Measurements from ENCODE around the gene TST. TPM values are rescaled to one million over a fixed set of nuclear protein-coding genes. Genes with fewer than 3 reads are reported as not detected.

The TST gene
- total RNA-seq, 4 donors from 2014 or later = 27.0 to 44.8 (median 38.6) TPM

DNA sequence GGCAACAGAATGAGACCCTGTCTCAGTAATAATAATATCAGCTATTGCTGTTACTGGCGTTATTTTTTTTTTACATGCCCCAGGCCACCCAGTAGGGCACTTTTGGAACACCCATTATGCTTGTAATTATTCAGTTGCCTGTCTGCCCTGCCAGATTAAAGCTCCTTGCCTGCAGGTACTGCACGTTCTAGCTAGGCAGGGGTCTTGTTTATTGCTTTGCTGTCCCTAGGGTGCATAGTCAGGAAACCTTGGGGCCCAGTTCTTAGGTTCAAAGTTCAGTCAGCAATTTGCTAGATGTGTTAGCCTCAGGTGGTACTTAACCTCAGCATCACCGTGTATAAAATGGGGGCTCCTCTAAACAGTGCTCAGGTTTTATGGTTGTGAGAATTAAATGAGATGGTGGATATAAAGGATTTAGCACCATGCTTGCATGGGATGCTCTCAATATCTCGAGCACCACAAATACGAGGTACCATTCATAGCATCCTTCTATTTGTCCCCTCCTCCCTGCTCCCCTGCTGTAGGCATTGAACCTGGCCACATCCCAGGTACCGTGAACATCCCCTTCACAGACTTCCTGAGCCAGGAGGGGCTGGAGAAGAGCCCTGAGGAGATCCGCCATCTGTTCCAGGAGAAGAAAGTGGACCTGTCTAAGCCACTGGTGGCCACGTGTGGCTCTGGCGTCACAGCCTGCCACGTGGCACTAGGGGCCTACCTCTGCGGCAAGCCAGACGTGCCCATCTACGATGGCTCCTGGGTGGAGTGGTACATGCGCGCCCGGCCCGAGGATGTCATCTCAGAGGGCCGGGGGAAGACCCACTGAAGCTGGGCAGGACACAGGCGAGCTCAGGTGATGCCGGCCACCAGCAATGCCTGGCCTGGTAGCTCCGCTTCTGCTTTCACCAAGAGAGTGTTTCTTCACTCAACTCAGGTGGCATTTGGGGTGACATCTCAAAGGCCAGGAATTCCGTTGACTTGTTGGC is 9.7 kb upstream of the TST start:
- Histone ChIP-seq H3K4me1 (peaks cover 0 to 10% (median 6%) of the 10 kb centered on the region in 4 donors), H3K27me3 (peaks cover 0 to 4% (median 0%) of the 10 kb centered on the region in 4 donors), H3K4me3 (no peak overlapping the region), H3K9me3 (no peaks in the 10 kb centered on the region), H3K27ac (replicated peaks in 1 of 4) (no peak overlapping the region), H3K36me3 (peaks cover 37 to 67% (median 48%) of the 10 kb centered on the region in 4 donors)
- intact Hi-C loops (cut with DNase I) = no loop called here
- no peak for TF ChIP-seq POLR2A (IDR thresholded peaks at IDR 0.05; ENCODE audit: low read depth)
- TF ChIP-seq EP300 (IDR thresholded peaks at IDR 0.05) = no peak
- TF ChIP-seq POLR2AphosphoS5 (IDR thresholded peaks at IDR 0.05) = no peak
- TF ChIP-seq, protein P1, sequence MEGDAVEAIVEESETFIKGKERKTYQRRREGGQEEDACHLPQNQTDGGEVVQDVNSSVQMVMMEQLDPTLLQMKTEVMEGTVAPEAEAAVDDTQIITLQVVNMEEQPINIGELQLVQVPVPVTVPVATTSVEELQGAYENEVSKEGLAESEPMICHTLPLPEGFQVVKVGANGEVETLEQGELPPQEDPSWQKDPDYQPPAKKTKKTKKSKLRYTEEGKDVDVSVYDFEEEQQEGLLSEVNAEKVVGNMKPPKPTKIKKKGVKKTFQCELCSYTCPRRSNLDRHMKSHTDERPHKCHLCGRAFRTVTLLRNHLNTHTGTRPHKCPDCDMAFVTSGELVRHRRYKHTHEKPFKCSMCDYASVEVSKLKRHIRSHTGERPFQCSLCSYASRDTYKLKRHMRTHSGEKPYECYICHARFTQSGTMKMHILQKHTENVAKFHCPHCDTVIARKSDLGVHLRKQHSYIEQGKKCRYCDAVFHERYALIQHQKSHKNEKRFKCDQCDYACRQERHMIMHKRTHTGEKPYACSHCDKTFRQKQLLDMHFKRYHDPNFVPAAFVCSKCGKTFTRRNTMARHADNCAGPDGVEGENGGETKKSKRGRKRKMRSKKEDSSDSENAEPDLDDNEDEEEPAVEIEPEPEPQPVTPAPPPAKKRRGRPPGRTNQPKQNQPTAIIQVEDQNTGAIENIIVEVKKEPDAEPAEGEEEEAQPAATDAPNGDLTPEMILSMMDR (IDR thresholded peaks at IDR 0.05) = no peak
- DNase-seq (ENCODE audit: extremely low spot score) = no peak
- WGBS = 86% methylated on average over 14 of the region's 22 CpGs

- peaks cover 5 to 22% (median 16%) of the 10 kb centered on the region in 4 donors for H3K4me1 ChIP-seq
- 87% methylated on average over 7 of the region's 7 CpGs for WGBS
- H3K4me3 ChIP-seq = no peak overlapping the region
- TF ChIP-seq, protein P1 (IDR thresholded peaks at IDR 0.05) = no peak
- TF ChIP-seq POLR2AphosphoS5 (IDR thresholded peaks at IDR 0.05) = no peak
- TF ChIP-seq EP300 (IDR thresholded peaks at IDR 0.05) = no peak
- no peak for TF ChIP-seq POLR2A (IDR thresholded peaks at IDR 0.05; ENCODE audit: low read depth)
- no peak overlapping the region for H3K27ac ChIP-seq (replicated peaks in 1 of 4)
- intact Hi-C loops (cut with DNase I) = no loop called here
- no peaks in the 10 kb centered on the region for H3K9me3 ChIP-seq
- H3K27me3 ChIP-seq = no peaks in the 10 kb centered on the region
- DNase-seq (ENCODE audit: extremely low spot score) = no peak
- peaks cover 37 to 80% (median 50%) of the 10 kb centered on the region in 4 donors for H3K36me3 ChIP-seq
Observed at GRCh38 chr22:37027556-37027955, 8.3 kb upstream of the TST start.

- intact Hi-C loops (cut with DNase I) = no loop called here
- 100% methylated on average over 3 of the region's 5 CpGs for WGBS
- Histone ChIP-seq H3K4me1 (peaks cover 17 to 34% (median 27%) of the 10 kb centered on the region in 4 donors), H3K9me3 (no peaks in the 10 kb centered on the region), H3K27ac (replicated peaks in 1 of 4) (no peak overlapping the region), H3K4me3 (no peak overlapping the region), H3K27me3 (no peaks in the 10 kb centered on the region), H3K36me3 (peaks cover 37 to 80% (median 50%) of the 10 kb centered on the region in 4 donors)
- no peak for DNase-seq (ENCODE audit: extremely low spot score)
- TF ChIP-seq POLR2AphosphoS5 (IDR thresholded peaks at IDR 0.05) = no peak
- TF ChIP-seq, protein P1 (IDR thresholded peaks at IDR 0.05) = no peak
- no peak for TF ChIP-seq EP300 (IDR thresholded peaks at IDR 0.05)
- TF ChIP-seq POLR2A (IDR thresholded peaks at IDR 0.05; ENCODE audit: low read depth) = no peak
Observed at GRCh38 chr22:37026325-37026724, 7.1 kb upstream of the TST start.

DNA sequence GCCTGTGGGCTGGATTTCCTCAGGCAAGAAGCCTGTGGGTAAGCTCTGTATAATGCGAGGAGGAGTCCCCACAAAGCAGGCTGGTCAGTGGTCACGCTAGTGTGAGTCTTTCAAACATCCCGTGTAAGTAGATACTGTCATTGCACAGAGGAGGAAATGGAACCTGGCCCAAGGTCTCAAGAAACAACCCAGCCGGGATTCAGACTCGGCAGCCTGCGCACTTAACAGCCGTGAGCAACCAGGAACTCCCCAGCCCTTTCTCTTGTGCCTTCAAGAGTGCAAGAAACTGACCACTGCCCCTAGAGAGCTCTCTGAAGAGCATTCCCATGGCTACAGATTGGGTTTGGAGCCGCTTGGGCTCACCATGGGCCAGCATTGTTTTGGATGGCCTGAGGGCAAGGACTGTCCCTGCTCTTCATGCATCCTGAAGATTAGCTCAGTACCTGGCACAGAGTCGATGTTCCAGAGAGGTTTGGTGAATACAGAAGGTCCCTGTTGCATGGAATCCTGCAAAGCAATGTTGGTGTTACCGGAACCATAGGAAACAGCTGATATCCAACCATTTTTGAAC is 6.3 kb upstream of the TST start:
- Histone ChIP-seq H3K36me3 (peaks cover 37 to 77% (median 50%) of the 10 kb centered on the region in 4 donors), H3K9me3 (no peaks in the 10 kb centered on the region), H3K4me3 (no peak overlapping the region), H3K4me1 (peaks cover 24 to 41% (median 34%) of the 10 kb centered on the region in 4 donors), H3K27ac (replicated peaks in 1 of 4) (no peak overlapping the region), H3K27me3 (no peaks in the 10 kb centered on the region)
- DNase-seq (ENCODE audit: extremely low spot score) = no peak
- intact Hi-C loops (cut with DNase I) = no loop called here
- 89% methylated on average over 10 of the region's 10 CpGs for WGBS
- TF ChIP-seq POLR2AphosphoS5 (IDR thresholded peaks at IDR 0.05) (no peak), POLR2A (IDR thresholded peaks at IDR 0.05; ENCODE audit: low read depth) (no peak), EP300 (IDR thresholded peaks at IDR 0.05) (no peak)
- TF ChIP-seq, protein P1 (IDR thresholded peaks at IDR 0.05) = no peak
